ENCODE measurements around the gene GEMIN2.
A peak's percentile ranks its signal among the peaks of the same experiment; 100 is the strongest.

The GEMIN2 gene

DNA sequence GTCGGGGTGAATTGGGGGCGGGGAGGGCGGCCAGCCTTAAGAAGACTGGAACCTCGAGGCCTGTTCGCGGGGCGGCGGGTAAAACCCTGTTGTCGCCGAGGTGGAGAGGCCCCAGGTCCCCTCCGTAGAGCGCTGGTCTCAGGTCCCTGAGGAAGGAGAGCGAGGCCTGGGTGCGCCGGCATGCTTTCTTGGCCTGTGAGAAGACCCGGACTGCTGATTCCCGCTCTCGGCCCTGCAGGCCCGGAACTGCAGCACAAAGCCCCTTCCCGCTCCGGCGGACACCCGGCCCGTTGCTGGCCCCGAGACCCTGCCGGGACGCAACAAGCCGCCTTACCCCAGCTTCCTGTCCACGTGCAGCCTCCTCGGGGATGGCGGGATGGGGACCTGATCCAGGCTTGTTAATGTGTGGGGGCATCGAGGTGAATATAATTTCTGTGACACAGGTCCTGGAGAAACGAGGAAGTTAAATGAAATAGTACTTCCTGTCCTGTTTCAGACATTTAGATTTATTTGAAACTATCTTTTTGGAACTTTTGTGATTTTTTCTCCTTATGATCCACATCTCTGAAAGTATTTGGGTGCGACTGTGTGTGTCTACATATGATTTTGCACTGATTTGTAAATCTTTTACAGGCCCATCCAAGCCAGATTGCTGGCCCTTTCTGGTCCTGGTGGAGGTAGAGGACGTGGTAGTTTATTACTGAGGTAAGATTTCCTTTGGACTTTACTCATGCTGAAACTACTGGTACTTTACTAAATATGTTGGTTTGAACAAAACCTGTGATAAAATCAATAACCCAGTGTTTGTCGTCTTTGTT is 61.5 kb downstream of the GEMIN2 start:
- TF ChIP-seq TCF12 (IDR thresholded peaks at IDR 0.05; ENCODE audit: low read depth), result no peak
- TF ChIP-seq MAX (IDR thresholded peaks at IDR 0.05), result peak; percentile 67

DNA sequence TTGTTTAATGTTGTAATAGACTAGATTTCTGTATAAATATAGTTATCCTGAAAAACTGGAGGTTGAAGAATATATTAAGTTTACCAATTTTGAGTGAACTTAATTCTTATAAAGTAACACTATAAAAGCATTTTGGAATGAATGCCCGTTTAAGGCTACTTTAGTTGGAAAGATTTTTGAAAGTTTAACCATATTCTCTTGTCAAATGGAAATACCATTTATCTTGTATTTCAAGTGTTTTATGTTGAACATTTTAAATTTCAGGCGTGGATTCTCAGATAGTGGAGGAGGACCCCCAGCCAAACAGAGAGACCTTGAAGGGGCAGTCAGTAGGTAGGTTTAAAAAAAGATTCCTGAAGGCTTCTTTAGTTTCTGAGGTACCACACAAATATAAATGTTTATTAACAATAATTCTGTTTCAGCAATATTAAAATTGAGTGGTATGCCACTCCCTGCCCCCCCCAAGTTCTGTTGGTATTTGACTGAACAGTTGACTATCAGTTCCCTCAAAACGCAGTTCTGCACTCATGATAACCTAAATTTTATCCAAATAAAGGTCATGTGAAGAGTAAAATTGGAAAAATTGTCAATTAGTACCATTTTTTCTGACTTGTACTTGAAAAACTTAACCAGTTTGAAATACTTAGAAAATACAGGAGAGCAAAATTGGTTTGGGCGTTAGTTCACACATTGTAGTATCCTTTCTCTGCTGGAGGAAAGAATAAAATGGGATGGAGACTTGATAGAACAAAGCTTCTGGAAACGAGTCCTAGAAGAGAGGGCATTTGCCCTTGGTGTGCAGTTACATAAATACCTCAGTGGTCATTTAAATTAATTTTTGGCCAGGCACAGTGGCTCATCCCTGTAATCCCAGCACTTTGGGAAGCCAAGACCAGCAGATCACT is 62.4 kb downstream of the GEMIN2 start:
- TF ChIP-seq CEBPB (IDR thresholded peaks at IDR 0.05), result no peak
- no peak for TF ChIP-seq TEAD4 (IDR thresholded peaks at IDR 0.05)
- TF ChIP-seq TCF12 (IDR thresholded peaks at IDR 0.05; ENCODE audit: low read depth), result no peak
- TF ChIP-seq TAF1 (IDR thresholded peaks at IDR 0.05; ENCODE audit: low read depth), result no peak
- TF ChIP-seq, protein P1, sequence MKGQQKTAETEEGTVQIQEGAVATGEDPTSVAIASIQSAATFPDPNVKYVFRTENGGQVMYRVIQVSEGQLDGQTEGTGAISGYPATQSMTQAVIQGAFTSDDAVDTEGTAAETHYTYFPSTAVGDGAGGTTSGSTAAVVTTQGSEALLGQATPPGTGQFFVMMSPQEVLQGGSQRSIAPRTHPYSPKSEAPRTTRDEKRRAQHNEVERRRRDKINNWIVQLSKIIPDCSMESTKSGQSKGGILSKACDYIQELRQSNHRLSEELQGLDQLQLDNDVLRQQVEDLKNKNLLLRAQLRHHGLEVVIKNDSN (IDR thresholded peaks at IDR 0.05), result no peak
- TF ChIP-seq, protein P2, sequence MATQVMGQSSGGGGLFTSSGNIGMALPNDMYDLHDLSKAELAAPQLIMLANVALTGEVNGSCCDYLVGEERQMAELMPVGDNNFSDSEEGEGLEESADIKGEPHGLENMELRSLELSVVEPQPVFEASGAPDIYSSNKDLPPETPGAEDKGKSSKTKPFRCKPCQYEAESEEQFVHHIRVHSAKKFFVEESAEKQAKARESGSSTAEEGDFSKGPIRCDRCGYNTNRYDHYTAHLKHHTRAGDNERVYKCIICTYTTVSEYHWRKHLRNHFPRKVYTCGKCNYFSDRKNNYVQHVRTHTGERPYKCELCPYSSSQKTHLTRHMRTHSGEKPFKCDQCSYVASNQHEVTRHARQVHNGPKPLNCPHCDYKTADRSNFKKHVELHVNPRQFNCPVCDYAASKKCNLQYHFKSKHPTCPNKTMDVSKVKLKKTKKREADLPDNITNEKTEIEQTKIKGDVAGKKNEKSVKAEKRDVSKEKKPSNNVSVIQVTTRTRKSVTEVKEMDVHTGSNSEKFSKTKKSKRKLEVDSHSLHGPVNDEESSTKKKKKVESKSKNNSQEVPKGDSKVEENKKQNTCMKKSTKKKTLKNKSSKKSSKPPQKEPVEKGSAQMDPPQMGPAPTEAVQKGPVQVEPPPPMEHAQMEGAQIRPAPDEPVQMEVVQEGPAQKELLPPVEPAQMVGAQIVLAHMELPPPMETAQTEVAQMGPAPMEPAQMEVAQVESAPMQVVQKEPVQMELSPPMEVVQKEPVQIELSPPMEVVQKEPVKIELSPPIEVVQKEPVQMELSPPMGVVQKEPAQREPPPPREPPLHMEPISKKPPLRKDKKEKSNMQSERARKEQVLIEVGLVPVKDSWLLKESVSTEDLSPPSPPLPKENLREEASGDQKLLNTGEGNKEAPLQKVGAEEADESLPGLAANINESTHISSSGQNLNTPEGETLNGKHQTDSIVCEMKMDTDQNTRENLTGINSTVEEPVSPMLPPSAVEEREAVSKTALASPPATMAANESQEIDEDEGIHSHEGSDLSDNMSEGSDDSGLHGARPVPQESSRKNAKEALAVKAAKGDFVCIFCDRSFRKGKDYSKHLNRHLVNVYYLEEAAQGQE (IDR thresholded peaks at IDR 0.05; ENCODE audit: low read depth), result no peak
- TF ChIP-seq CREB1 (IDR thresholded peaks at IDR 0.05; ENCODE audit: low read depth), result no peak
- no peak for TF ChIP-seq RAD21 (IDR thresholded peaks at IDR 0.05; ENCODE audit: low read depth)
- TF ChIP-seq NFIC (IDR thresholded peaks at IDR 0.05), result no peak
- TF ChIP-seq YY1 (IDR thresholded peaks at IDR 0.05; ENCODE audit: low read depth), result no peak
- TF ChIP-seq FOXM1 (IDR thresholded peaks at IDR 0.05; ENCODE audit: borderline replicate concordance, low read depth), result no peak

DNA sequence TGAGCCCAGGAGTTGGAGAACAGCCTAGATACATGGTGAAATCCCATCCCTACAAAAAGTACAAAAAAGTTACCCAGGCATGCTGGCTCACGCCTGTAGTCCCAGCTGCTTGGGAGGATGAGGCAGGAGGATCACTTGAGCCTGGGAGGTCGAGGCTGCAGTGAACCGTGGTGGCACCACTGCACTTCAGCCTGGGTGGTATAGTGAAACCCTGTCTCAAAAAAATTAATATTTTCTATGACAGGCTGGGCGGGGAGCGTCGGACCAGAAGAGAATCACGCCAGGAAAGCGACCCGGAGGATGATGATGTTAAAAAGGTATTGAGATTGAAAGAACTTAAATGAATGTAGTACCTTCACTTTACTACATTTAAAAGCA is 63.0 kb downstream of the GEMIN2 start:
- no peak for TF ChIP-seq TAF1 (IDR thresholded peaks at IDR 0.05; ENCODE audit: low read depth)
- no peak for TF ChIP-seq EGR1 (IDR thresholded peaks at IDR 0.05)
- no peak for TF ChIP-seq NFIC (IDR thresholded peaks at IDR 0.05)
- TF ChIP-seq, protein P1 (IDR thresholded peaks at IDR 0.05), result no peak
- no peak for TF ChIP-seq YY1 (IDR thresholded peaks at IDR 0.05; ENCODE audit: low read depth)
- no peak for TF ChIP-seq CREB1 (IDR thresholded peaks at IDR 0.05; ENCODE audit: low read depth)
- TF ChIP-seq, protein P2 (IDR thresholded peaks at IDR 0.05; ENCODE audit: low read depth), result no peak
- TF ChIP-seq FOXM1 (IDR thresholded peaks at IDR 0.05; ENCODE audit: borderline replicate concordance, low read depth), result no peak
- TF ChIP-seq CEBPB (IDR thresholded peaks at IDR 0.05), result no peak
- TF ChIP-seq EP300 (IDR thresholded peaks at IDR 0.05; ENCODE audit: borderline replicate concordance), result no peak
- no peak for TF ChIP-seq TCF12 (IDR thresholded peaks at IDR 0.05; ENCODE audit: low read depth)
- no peak for TF ChIP-seq TEAD4 (IDR thresholded peaks at IDR 0.05)
- no peak for TF ChIP-seq MAX (IDR thresholded peaks at IDR 0.05)
- no peak for TF ChIP-seq ZBTB7A (IDR thresholded peaks at IDR 0.05; ENCODE audit: low read depth)
- TF ChIP-seq RAD21 (IDR thresholded peaks at IDR 0.05; ENCODE audit: low read depth), result no peak

DNA sequence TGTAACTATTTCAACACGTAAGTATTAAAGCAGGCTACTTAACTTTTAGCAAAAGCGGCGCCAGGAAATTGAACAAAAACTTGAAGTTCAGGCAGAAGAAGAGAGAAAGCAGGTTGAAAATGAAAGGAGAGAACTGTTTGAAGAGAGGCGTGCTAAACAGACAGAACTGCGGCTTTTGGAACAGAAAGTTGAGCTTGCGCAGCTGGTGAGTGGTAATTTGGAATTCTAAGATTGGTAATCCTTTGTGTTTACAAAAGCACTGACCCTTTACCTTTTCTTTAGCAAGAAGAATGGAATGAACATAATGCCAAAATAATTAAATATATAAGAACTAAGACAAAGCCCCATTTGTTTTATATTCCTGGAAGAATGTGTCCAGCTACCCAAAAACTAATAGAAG is 64.9 kb downstream of the GEMIN2 start:
- TF ChIP-seq EP300 (IDR thresholded peaks at IDR 0.05; ENCODE audit: borderline replicate concordance), result no peak
- no peak for TF ChIP-seq YY1 (IDR thresholded peaks at IDR 0.05; ENCODE audit: low read depth)
- TF ChIP-seq, protein P1 (IDR thresholded peaks at IDR 0.05), result no peak
- TF ChIP-seq TCF12 (IDR thresholded peaks at IDR 0.05; ENCODE audit: low read depth), result no peak
- no peak for TF ChIP-seq FOXM1 (IDR thresholded peaks at IDR 0.05; ENCODE audit: borderline replicate concordance, low read depth)
- no peak for TF ChIP-seq TAF1 (IDR thresholded peaks at IDR 0.05; ENCODE audit: low read depth)
- TF ChIP-seq CEBPB (IDR thresholded peaks at IDR 0.05), result no peak
- TF ChIP-seq EGR1 (IDR thresholded peaks at IDR 0.05), result no peak
- TF ChIP-seq ZBTB7A (IDR thresholded peaks at IDR 0.05; ENCODE audit: low read depth), result no peak
- no peak for TF ChIP-seq MAX (IDR thresholded peaks at IDR 0.05)
- TF ChIP-seq CREB1 (IDR thresholded peaks at IDR 0.05; ENCODE audit: low read depth), result no peak
- TF ChIP-seq, protein P2 (IDR thresholded peaks at IDR 0.05; ENCODE audit: low read depth), result no peak
- TF ChIP-seq TEAD4 (IDR thresholded peaks at IDR 0.05), result no peak
- no peak for TF ChIP-seq NFIC (IDR thresholded peaks at IDR 0.05)
- TF ChIP-seq RAD21 (IDR thresholded peaks at IDR 0.05; ENCODE audit: low read depth), result no peak

Measured in Ishikawa (cell line).